Bronchial epithelial cell (primary cell): ENCODE results near the gene ZNF593OS. TPM values are rescaled to one million over a fixed set of nuclear protein-coding genes. Genes with fewer than 3 reads are reported as not detected.

ENCODE experiments used
- DNase-seq: peaks from one replicate; pipeline ENCODE4 v3.0.0-alpha.2; 2010; ENCODE audit warnings: low read depth
- FAIRE-seq: peaks from 2 replicates; lab custom pipeline; 2011; peaks lifted over from hg19 to GRCh38; lab: Jason Lieb, UNC
- H3K27me3 ChIP-seq: 2 replicates; pipeline ENCODE4 v1.5.1; 2011; ENCODE audit warnings: low read length; ENCODE audit not compliant: control insufficient read depth, insufficient read depth
- H3K36me3 ChIP-seq: 2 replicates; pipeline ENCODE4 v1.5.1; 2011; ENCODE audit warnings: low read length; ENCODE audit not compliant: control insufficient read depth, insufficient read depth
- H3K4me3 ChIP-seq: 2 replicates; pipeline ENCODE4 v1.5.1; 2011; ENCODE audit warnings: mild to moderate bottlenecking, low read depth, low read length, control low read depth
- CTCF ChIP-seq: IDR thresholded peaks from 2 replicates; pipeline ENCODE4 v1.5.1; 2011; ENCODE audit warnings: mild to moderate bottlenecking, moderate library complexity, low read length, control low read depth, inconsistent platforms; ENCODE audit not compliant: insufficient read depth, severe bottlenecking
- total RNA-seq: library from RNA; depleted of rRNA; stranded (reverse); fragments of >200 nt; gene quantifications from 2 replicates; pipeline ENCODE4 v1.2.1, GENCODE V29; 2014

ZNF593OS gene
- total RNA-seq, 1 donor from 2014 or later, result not detected

- FAIRE-seq (no peak), DNase-seq (no peak)
- Histone ChIP-seq H3K27me3 (peaks cover 4% of the 10 kb centered on the region), H3K36me3 (no peaks in the 10 kb centered on the region), H3K4me3 (peak overlapping the region; percentile 19)
- peak; percentile 51 for TF ChIP-seq CTCF
Measured at GRCh38 chr1:26164036-26164860, 7.4 kb downstream of the ZNF593OS start.

- Histone ChIP-seq H3K4me3 (peak overlapping the region; percentile 19), H3K27me3 (peaks cover 4% of the 10 kb centered on the region), H3K36me3 (no peaks in the 10 kb centered on the region)
- FAIRE-seq (no peak), DNase-seq (no peak)
- TF ChIP-seq CTCF, result no peak
Measured at GRCh38 chr1:26163684-26164035, 8.0 kb downstream of the ZNF593OS start.

GRCh38 chr1:26162220-26162709 is 9.4 kb downstream of the ZNF593OS start:
- no peak for DNase-seq
- Histone ChIP-seq H3K36me3 (no peaks in the 10 kb centered on the region), H3K27me3 (peaks cover 4% of the 10 kb centered on the region), H3K4me3 (peak overlapping the region; percentile 39)
- no peak for FAIRE-seq
- no peak for TF ChIP-seq CTCF

- H3K4me3 ChIP-seq, result peak overlapping the region; percentile 39
- H3K36me3 ChIP-seq, result no peaks in the 10 kb centered on the region
- DNase-seq, result no peak
- TF ChIP-seq CTCF, result no peak
- H3K27me3 ChIP-seq, result peaks cover 4% of the 10 kb centered on the region
- no peak for FAIRE-seq
Measured at GRCh38 chr1:26161415-26162219, 10.0 kb downstream of the ZNF593OS start.

GRCh38 chr1:26160527-26161414 is 10.9 kb downstream of the ZNF593OS start:
- Histone ChIP-seq H3K27me3 (peaks cover 7% of the 10 kb centered on the region), H3K4me3 (peak overlapping the region; percentile 39), H3K36me3 (no peaks in the 10 kb centered on the region)
- FAIRE-seq (no peak), DNase-seq (no peak)
- no peak for TF ChIP-seq CTCF
